ENCODE data around the gene PSENEN.

DNA sequence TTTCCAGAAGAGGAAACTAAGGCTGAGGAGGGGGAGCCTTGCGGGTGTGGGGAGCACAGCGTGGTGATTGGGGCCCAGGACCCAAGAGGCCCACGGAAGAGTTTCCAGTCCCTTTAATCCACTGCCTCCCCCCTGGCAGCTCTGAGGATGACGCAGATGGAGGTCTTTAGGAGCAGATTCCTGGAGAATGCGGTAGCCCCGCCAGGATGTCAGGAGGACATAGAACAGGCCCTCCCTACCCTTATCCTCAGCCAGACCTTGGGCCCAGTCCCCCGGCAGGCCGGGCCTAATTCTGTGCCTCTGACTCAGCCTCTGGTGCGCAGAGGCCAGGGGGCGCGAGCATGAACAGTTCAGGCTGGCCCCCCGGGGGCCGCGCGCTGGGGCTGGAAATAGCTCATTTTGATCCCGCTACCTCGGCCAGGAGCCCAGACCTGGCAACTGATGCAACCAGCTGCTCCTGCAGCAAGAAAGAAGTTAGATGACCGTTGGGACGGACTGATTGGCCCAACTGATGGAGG is 11.8 kb downstream of the PSENEN start:
- TF ChIP-seq, protein P1, sequence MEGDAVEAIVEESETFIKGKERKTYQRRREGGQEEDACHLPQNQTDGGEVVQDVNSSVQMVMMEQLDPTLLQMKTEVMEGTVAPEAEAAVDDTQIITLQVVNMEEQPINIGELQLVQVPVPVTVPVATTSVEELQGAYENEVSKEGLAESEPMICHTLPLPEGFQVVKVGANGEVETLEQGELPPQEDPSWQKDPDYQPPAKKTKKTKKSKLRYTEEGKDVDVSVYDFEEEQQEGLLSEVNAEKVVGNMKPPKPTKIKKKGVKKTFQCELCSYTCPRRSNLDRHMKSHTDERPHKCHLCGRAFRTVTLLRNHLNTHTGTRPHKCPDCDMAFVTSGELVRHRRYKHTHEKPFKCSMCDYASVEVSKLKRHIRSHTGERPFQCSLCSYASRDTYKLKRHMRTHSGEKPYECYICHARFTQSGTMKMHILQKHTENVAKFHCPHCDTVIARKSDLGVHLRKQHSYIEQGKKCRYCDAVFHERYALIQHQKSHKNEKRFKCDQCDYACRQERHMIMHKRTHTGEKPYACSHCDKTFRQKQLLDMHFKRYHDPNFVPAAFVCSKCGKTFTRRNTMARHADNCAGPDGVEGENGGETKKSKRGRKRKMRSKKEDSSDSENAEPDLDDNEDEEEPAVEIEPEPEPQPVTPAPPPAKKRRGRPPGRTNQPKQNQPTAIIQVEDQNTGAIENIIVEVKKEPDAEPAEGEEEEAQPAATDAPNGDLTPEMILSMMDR (IDR thresholded peaks at IDR 0.05), result peak in 2 of 12 donors; percentile 34 to 36
- no peak for TF ChIP-seq POLR2A (IDR thresholded peaks at IDR 0.05)
